Mesendoderm (in vitro differentiated cells): ENCODE results near the gene SLC5A8.

Source experiments
- DNase-seq: peaks from one replicate; pipeline ENCODE4 v3.0.0; 2013
- H2AK5ac ChIP-seq: 2 replicates; pipeline ENCODE4 v1.6.1; 2013; ENCODE audit warnings: low read length, inconsistent platforms
- H2BK120ac ChIP-seq: 2 replicates; pipeline ENCODE4 v1.6.1; 2013; ENCODE audit warnings: low read depth, mild to moderate bottlenecking, low read length, moderate library complexity, mixed read lengths
- H2BK15ac ChIP-seq: replicated peaks from 2 replicates; pipeline ENCODE4 v1.6.1; 2013; ENCODE audit warnings: low read depth, mild to moderate bottlenecking, moderate library complexity
- H2BK5ac ChIP-seq: 2 replicates; pipeline ENCODE4 v1.6.1; 2013; ENCODE audit warnings: low read length, inconsistent platforms
- H3K18ac ChIP-seq: 2 replicates; pipeline ENCODE4 v1.6.1; 2013; ENCODE audit warnings: mild to moderate bottlenecking, low read length, mixed read lengths
- H3K23ac ChIP-seq: one replicate; pipeline ENCODE4 v1.6.1; 2013; ENCODE audit warnings: low read length
- H3K27ac ChIP-seq: 2 replicates; pipeline ENCODE4 v1.5.1; 2013; ENCODE audit warnings: low read depth, mild to moderate bottlenecking, inconsistent platforms, low read length, moderate library complexity
- H3K27me3 ChIP-seq: 2 replicates; pipeline ENCODE4 v1.6.1; 2013; ENCODE audit warnings: low read length, control low read depth, mild to moderate bottlenecking, inconsistent platforms; ENCODE audit not compliant: insufficient read depth, poor library complexity
- H3K36me3 ChIP-seq: 2 replicates; pipeline ENCODE4 v1.6.1; 2013; ENCODE audit warnings: low read length, inconsistent platforms; ENCODE audit not compliant: control insufficient read depth, insufficient read depth
- H3K4ac ChIP-seq: one replicate; pipeline ENCODE4 v1.6.1; 2013; ENCODE audit warnings: low read depth, mild to moderate bottlenecking, low read length, moderate library complexity
- H3K4me1 ChIP-seq: 2 replicates; pipeline ENCODE4 v1.6.1; 2013; ENCODE audit warnings: low read depth, low read length, inconsistent platforms; ENCODE audit not compliant: control insufficient read depth
- H3K4me2 ChIP-seq: 2 replicates; pipeline ENCODE4 v1.6.1; 2013; ENCODE audit warnings: low read length
- H3K4me3 ChIP-seq: 2 replicates; pipeline ENCODE4 v1.5.1; 2013; ENCODE audit warnings: mild to moderate bottlenecking, low read length
- H3K56ac ChIP-seq: one replicate; pipeline ENCODE4 v1.6.1; 2013; ENCODE audit warnings: low read length
- H3K79me1 ChIP-seq: 2 replicates; pipeline ENCODE4 v1.6.1; 2013; ENCODE audit warnings: low read length, inconsistent platforms
- H3K79me2 ChIP-seq: 2 replicates; pipeline ENCODE4 v1.6.1; 2013; ENCODE audit warnings: mild to moderate bottlenecking, low read length; ENCODE audit not compliant: control insufficient read depth, insufficient read depth
- H3K9ac ChIP-seq: 2 replicates; pipeline ENCODE4 v1.6.1; 2013; ENCODE audit warnings: low read length, inconsistent platforms
- H4K5ac ChIP-seq: one replicate; pipeline ENCODE4 v1.6.1; 2013; ENCODE audit warnings: low read length
- H4K8ac ChIP-seq: one replicate; pipeline ENCODE4 v1.6.1; 2013; ENCODE audit warnings: low read depth, mild to moderate bottlenecking, control low read depth, low read length, moderate library complexity
- WGBS: extraction: QIAGEN DNeasy Blood & Tissue Kit; methylation state at CpG from one replicate; pipeline ENCODE4 v1.1.7; 2013; ENCODE audit warnings: low lambda C conversion rate, missing lambda C conversion rate; ENCODE audit not compliant: insufficient coverage; ENCODE audit errors: extremely low coverage; 5-methylcytosine and 5-hydroxymethylcytosine counted together

SLC5A8 gene

GRCh38 chr12:101117842-101118241 lies 92.2 kb downstream of the SLC5A8 start:
- no CpG with 5 or more reads among the region's 2 CpGs for WGBS

GRCh38 chr12:101116911-101117310 lies 93.1 kb downstream of the SLC5A8 start:
- no peaks in the 10 kb centered on the region for H3K27me3 ChIP-seq
- no peak overlapping the region for H3K4me3 ChIP-seq
- no peaks in the 10 kb centered on the region for H3K36me3 ChIP-seq
- no peaks in the 10 kb centered on the region for H3K4me1 ChIP-seq
- H2BK5ac ChIP-seq = no peak overlapping the region
- no peak overlapping the region for H2AK5ac ChIP-seq
- H3K9ac ChIP-seq = no peak overlapping the region
- H4K5ac ChIP-seq = no peak overlapping the region
- no peak overlapping the region for H2BK15ac ChIP-seq
- no peak overlapping the region for H3K4me2 ChIP-seq
- H3K27ac ChIP-seq = no peak overlapping the region
- DNase-seq = no peak
- no peak overlapping the region for H2BK120ac ChIP-seq
- no peak overlapping the region for H3K4ac ChIP-seq
- H3K23ac ChIP-seq = no peak overlapping the region
- no peaks in the 10 kb centered on the region for H3K79me2 ChIP-seq
- WGBS = no CpG with 5 or more reads among the region's 4 CpGs
- H3K18ac ChIP-seq = no peak overlapping the region
- H4K8ac ChIP-seq = no peak overlapping the region
- H3K79me1 ChIP-seq = no peaks in the 10 kb centered on the region
- H3K56ac ChIP-seq = no peak overlapping the region

More at GRCh38 chr12:101117842-101118241, 92.2 kb downstream of the SLC5A8 start:
- H3K23ac ChIP-seq = no peak overlapping the region
- no peaks in the 10 kb centered on the region for H3K79me2 ChIP-seq
- H3K18ac ChIP-seq = no peak overlapping the region
- no peak overlapping the region for H2AK5ac ChIP-seq
- no peak overlapping the region for H3K9ac ChIP-seq
- no peak overlapping the region for H3K56ac ChIP-seq
- no peak overlapping the region for H4K8ac ChIP-seq
- no peak overlapping the region for H2BK15ac ChIP-seq
- H3K4ac ChIP-seq = no peak overlapping the region
- no peak overlapping the region for H3K4me2 ChIP-seq
- no peak overlapping the region for H2BK120ac ChIP-seq
- no peak overlapping the region for H3K27ac ChIP-seq
- H3K36me3 ChIP-seq = no peaks in the 10 kb centered on the region
- no peaks in the 10 kb centered on the region for H3K4me1 ChIP-seq
- no peak overlapping the region for H2BK5ac ChIP-seq
- no peaks in the 10 kb centered on the region for H3K27me3 ChIP-seq
- no peak overlapping the region for H3K4me3 ChIP-seq
- DNase-seq = peak; percentile 14
- H3K79me1 ChIP-seq = no peaks in the 10 kb centered on the region
- H4K5ac ChIP-seq = no peak overlapping the region

GRCh38 chr12:101115326-101115725 lies 94.7 kb downstream of the SLC5A8 start:
- no peak overlapping the region for H3K9ac ChIP-seq
- no peak overlapping the region for H2BK120ac ChIP-seq
- H3K27me3 ChIP-seq = no peaks in the 10 kb centered on the region
- H2BK5ac ChIP-seq = no peak overlapping the region
- no peak overlapping the region for H3K18ac ChIP-seq
- H2AK5ac ChIP-seq = no peak overlapping the region
- no peak overlapping the region for H3K27ac ChIP-seq
- H3K4ac ChIP-seq = no peak overlapping the region
- H3K4me2 ChIP-seq = no peak overlapping the region
- no peaks in the 10 kb centered on the region for H3K79me2 ChIP-seq
- no CpG with 5 or more reads among the region's 2 CpGs for WGBS
- no peak for DNase-seq
- no peak overlapping the region for H4K5ac ChIP-seq
- no peaks in the 10 kb centered on the region for H3K4me1 ChIP-seq
- H3K4me3 ChIP-seq = no peak overlapping the region
- H3K56ac ChIP-seq = no peak overlapping the region
- H3K36me3 ChIP-seq = no peaks in the 10 kb centered on the region
- no peak overlapping the region for H4K8ac ChIP-seq
- no peaks in the 10 kb centered on the region for H3K79me1 ChIP-seq
- H2BK15ac ChIP-seq = no peak overlapping the region
- H3K23ac ChIP-seq = no peak overlapping the region

GRCh38 chr12:101111441-101111840 lies 98.6 kb downstream of the SLC5A8 start:
- Histone ChIP-seq H3K4me1 (no peaks in the 10 kb centered on the region), H4K5ac (no peak overlapping the region), H3K4me2 (no peak overlapping the region), H3K18ac (no peak overlapping the region), H3K27me3 (no peaks in the 10 kb centered on the region), H3K36me3 (no peaks in the 10 kb centered on the region), H2AK5ac (no peak overlapping the region), H3K56ac (no peak overlapping the region), H3K79me1 (no peaks in the 10 kb centered on the region), H2BK120ac (no peak overlapping the region), H3K4me3 (no peak overlapping the region), H2BK5ac (no peak overlapping the region), H3K4ac (no peak overlapping the region), H3K79me2 (no peaks in the 10 kb centered on the region), H3K9ac (no peak overlapping the region), H4K8ac (no peak overlapping the region), H2BK15ac (no peak overlapping the region), H3K23ac (no peak overlapping the region), H3K27ac (no peak overlapping the region)
- no peak for DNase-seq
- no CpG with 5 or more reads among the region's 2 CpGs for whole genome bisulfite sequencing

GRCh38 chr12:101110866-101111265 lies 99.2 kb downstream of the SLC5A8 start:
- Histone ChIP-seq H3K23ac (no peak overlapping the region), H3K4ac (no peak overlapping the region), H2BK15ac (no peak overlapping the region), H3K27me3 (no peaks in the 10 kb centered on the region), H3K27ac (no peak overlapping the region), H3K9ac (no peak overlapping the region), H2BK120ac (no peak overlapping the region), H3K36me3 (no peaks in the 10 kb centered on the region), H3K4me1 (no peaks in the 10 kb centered on the region), H3K56ac (no peak overlapping the region), H2AK5ac (no peak overlapping the region), H4K5ac (no peak overlapping the region), H3K79me2 (no peaks in the 10 kb centered on the region), H3K4me3 (no peak overlapping the region), H4K8ac (no peak overlapping the region), H3K79me1 (no peaks in the 10 kb centered on the region), H2BK5ac (no peak overlapping the region), H3K18ac (no peak overlapping the region), H3K4me2 (no peak overlapping the region)
- no CpG with 5 or more reads among the region's 3 CpGs for WGBS
- DNase-seq = no peak

GRCh38 chr12:101108130-101108529 lies 101.9 kb downstream of the SLC5A8 start:
- no peak for DNase-seq
- Histone ChIP-seq H3K56ac (no peak overlapping the region), H3K4me2 (no peak overlapping the region), H3K18ac (no peak overlapping the region), H3K27me3 (no peaks in the 10 kb centered on the region), H2AK5ac (no peak overlapping the region), H3K4me1 (no peaks in the 10 kb centered on the region), H3K36me3 (no peaks in the 10 kb centered on the region), H3K4me3 (no peak overlapping the region), H3K23ac (no peak overlapping the region), H2BK120ac (no peak overlapping the region), H3K9ac (no peak overlapping the region), H3K79me2 (no peaks in the 10 kb centered on the region), H4K8ac (no peak overlapping the region), H4K5ac (no peak overlapping the region), H3K27ac (no peak overlapping the region), H2BK5ac (no peak overlapping the region), H3K4ac (no peak overlapping the region), H2BK15ac (no peak overlapping the region), H3K79me1 (no peaks in the 10 kb centered on the region)
- WGBS = no CpG with 5 or more reads among the region's 5 CpGs
